T-cell (primary cell): Measurements from ENCODE around the gene HES3. TPM values are rescaled to one million over a fixed set of nuclear protein-coding genes. Genes with fewer than 3 reads are reported as not detected.

ENCODE experiments used
- ATAC-seq, 4 experiments: fragments of 200-7000 bp in 3 of 4; fragments of 150-1000 bp in 1 of 4; cut with Tn5 transposase; replicated peaks in 1 of 4; 1 replicate in 3 of 4; 2 replicates in 1 of 4; pipeline ENCODE4 v1.10.0; 2021; ENCODE audit warnings: moderate library complexity in 3 of 4, mild to moderate bottlenecking in 2 of 4, moderate number of reproducible peaks in 1 of 4
- CTCF ChIA-PET, 2 donors: fragments of 300-600 bp; sonication (Branson Sonifier 250); formaldehyde crosslinking; loops; one replicate each; lab custom pipeline; 2022; ENCODE audit warnings: antibody characterized with exemption in 2 of 2; lab: Charles Lee
- POLR2A ChIA-PET, 2 donors: fragments of 300-600 bp; sonication (Branson Sonifier 250); formaldehyde crosslinking; loops; one replicate each; lab custom pipeline; 2022; ENCODE audit warnings: antibody characterized with exemption in 2 of 2; lab: Charles Lee
- DNase-seq, 35 experiments: peaks; one replicate each; pipeline versions ENCODE4 v3.0.0 to v3.0.0-alpha.2; 2013 to 2023
- H3K27ac ChIP-seq: one replicate; pipeline ENCODE4 v1.5.1; 2013; ENCODE audit warnings: low read length
- H3K27me3 ChIP-seq, 2 experiments: replicated peaks in 1 of 2; 1 replicate in 1 of 2; 2 replicates in 1 of 2; pipeline versions ENCODE4 v1.6.1 to v1.7.0; 2013; ENCODE audit warnings: low read length in 1 of 2, mixed read lengths in 1 of 2; ENCODE audit not compliant: control insufficient read depth in 2 of 2, insufficient read depth in 2 of 2; ENCODE audit errors: extremely low read depth in 1 of 2
- H3K36me3 ChIP-seq, 2 donors: 1 replicate in 1 of 2; 2 replicates in 1 of 2; pipeline versions ENCODE4 v1.6.1 to v1.7.0; 2013; ENCODE audit warnings: low read length in 1 of 2; ENCODE audit not compliant: control insufficient read depth in 2 of 2, insufficient read depth in 1 of 2; ENCODE audit errors: extremely low read depth in 1 of 2
- H3K4me1 ChIP-seq, 2 experiments: 1 replicate in 1 of 2; 2 replicates in 1 of 2; pipeline versions ENCODE4 v1.6.1 to v1.7.0; 2013; ENCODE audit warnings: low read length in 2 of 2, mixed read lengths in 1 of 2; ENCODE audit not compliant: insufficient read depth in 2 of 2, control insufficient read depth in 1 of 2; ENCODE audit errors: extremely low read depth in 1 of 2
- H3K4me3 ChIP-seq, 2 donors: 1 replicate in 1 of 2; 2 replicates in 1 of 2; pipeline versions ENCODE4 v1.5.1 to v1.7.0; 2013; ENCODE audit warnings: mild to moderate bottlenecking in 2 of 2, low read length in 1 of 2, moderate library complexity in 1 of 2; ENCODE audit not compliant: control insufficient read depth in 1 of 2; ENCODE audit errors: extremely low read depth in 1 of 2
- H3K9me3 ChIP-seq: 2 replicates; pipeline ENCODE4 v1.7.0; 2013
- H3K27ac Mint-ChIP-seq, 2 donors: one replicate each; pipeline ENCODE4 v1.8.0; 2020 to 2021; ENCODE audit warnings: mild to moderate bottlenecking in 2 of 2, mixed read lengths in 2 of 2
- H3K27me3 Mint-ChIP-seq, 2 donors: one replicate each; pipeline ENCODE4 v1.8.0; 2021 to 2022; ENCODE audit warnings: mixed read lengths in 2 of 2
- H3K36me3 Mint-ChIP-seq: one replicate; pipeline ENCODE4 v1.8.0; 2021; ENCODE audit warnings: mixed read lengths
- H3K4me1 Mint-ChIP-seq, 3 donors: one replicate each; pipeline ENCODE4 v1.8.0; 2020 to 2022; ENCODE audit warnings: mixed read lengths in 3 of 3, mild to moderate bottlenecking in 1 of 3
- H3K4me3 Mint-ChIP-seq, 3 donors: one replicate each; pipeline ENCODE4 v1.8.0; 2020 to 2022; ENCODE audit warnings: mild to moderate bottlenecking in 3 of 3, mixed read lengths in 3 of 3, moderate library complexity in 3 of 3
- H3K9me3 Mint-ChIP-seq, 3 donors: one replicate each; pipeline ENCODE4 v1.8.0; 2020 to 2022; ENCODE audit warnings: mixed read lengths in 3 of 3
- WGBS: methylation state at CpG from one replicate; pipeline ENCODE4 v1.1.5; 2013; ENCODE audit warnings: missing lambda C conversion rate; ENCODE audit not compliant: insufficient coverage; 5-methylcytosine and 5-hydroxymethylcytosine counted together
- total RNA-seq, 35 experiments: library from RNA in 6 of 35; stranded (reverse) in 6 of 35; fragments of 120-200 nt in 1 of 35; gene quantifications; one replicate each; pipeline versions ENCODE4 v1.2.1 to v1.2.4 and lab custom pipeline; 2013 to 2026

The HES3 gene
- total RNA-seq, 5 donors from 2014 or later (not counting 1 experiment from before 2014, with no cell fraction given): not detected

- Histone ChIP-seq H3K4me1 (peaks cover 3 to 38% of the 10 kb centered on the region in 2 experiments), H3K36me3 (no peaks in the 10 kb centered on the region), H3K27me3 (peaks cover 21 to 89% of the 10 kb centered on the region in 2 experiments), H3K4me3 (no peak overlapping the region), H3K27ac (no peak overlapping the region), H3K9me3 (no peaks in the 10 kb centered on the region)
- H3K4me3 Mint-ChIP-seq: peak overlapping the region in 1 of 3 donors; percentile 37
- no peaks in the 10 kb centered on the region for H3K9me3 Mint-ChIP-seq
- H3K4me1 Mint-ChIP-seq: peaks cover 13 to 21% (median 13%) of the 10 kb centered on the region in 3 donors
- no peak for DNase-seq
- CTCF ChIA-PET: interaction anchor here (0.6 to 0.7 kb wide), 4 partner anchors 9 to 672 kb away, joined by 3 to 9 read pairs (median 4); partner anchors contain the start of gene ICMT (in 1 of the 2)
- H3K27ac Mint-ChIP-seq: no peak overlapping the region
- no peak for ATAC-seq
- 5% methylated on average over 9 of the region's 24 CpGs for WGBS
- peaks cover 36 to 68% of the 10 kb centered on the region in 2 donors for H3K27me3 Mint-ChIP-seq
- no peaks in the 10 kb centered on the region for H3K36me3 Mint-ChIP-seq
- POLR2A ChIA-PET: interaction anchor here in 1 of 2 donors (0.7 kb wide), 1 partner anchor 336 kb away, joined by 5 read pairs; no protein-coding TSS in a partner anchor
Observed at GRCh38 chr1:6244401-6245049, 546 bp downstream of the HES3 start.

GRCh38 chr1:6245086-6245868 is 1.3 kb downstream of the HES3 start:
- Histone ChIP-seq H3K4me1 (peaks cover 3 to 38% of the 10 kb centered on the region in 2 experiments), H3K4me3 (no peak overlapping the region), H3K27ac (no peak overlapping the region), H3K36me3 (no peaks in the 10 kb centered on the region), H3K27me3 (peaks cover 18 to 88% of the 10 kb centered on the region in 2 experiments), H3K9me3 (no peaks in the 10 kb centered on the region)
- 2% methylated on average over 56 of the region's 79 CpGs for WGBS
- DNase-seq (peak; percentile 45 to 90 (median 66)), ATAC-seq (peak; percentile 70 to 79 (median 74))
- CTCF ChIA-PET: interaction anchor here (0.6 to 0.7 kb wide), 4 partner anchors 10 to 136 kb away, joined by 3 to 9 read pairs (median 4); partner anchors contain the start of gene ICMT (in 1 of the 2)
- H3K27ac Mint-ChIP-seq: no peak overlapping the region
- no peaks in the 10 kb centered on the region for H3K36me3 Mint-ChIP-seq
- no peaks in the 10 kb centered on the region for H3K9me3 Mint-ChIP-seq
- H3K27me3 Mint-ChIP-seq: peaks cover 32 to 65% of the 10 kb centered on the region in 2 donors
- POLR2A ChIA-PET: no interaction called here
- H3K4me1 Mint-ChIP-seq: peaks cover 13 to 24% (median 13%) of the 10 kb centered on the region in 3 donors
- peak overlapping the region in 1 of 3 donors; percentile 37 for H3K4me3 Mint-ChIP-seq

- no peak overlapping the region for H3K4me3 ChIP-seq
- no peaks in the 10 kb centered on the region for H3K36me3 Mint-ChIP-seq
- no peaks in the 10 kb centered on the region for H3K36me3 ChIP-seq
- peak in 13 of 35 experiments; percentile 18 to 51 (median 29) for DNase-seq
- peaks cover 13 to 24% (median 13%) of the 10 kb centered on the region in 3 donors for H3K4me1 Mint-ChIP-seq
- no peak overlapping the region for H3K27ac Mint-ChIP-seq
- H3K27ac ChIP-seq: no peak overlapping the region
- ChIA-PET POLR2A (no interaction called here), CTCF (interaction anchor here (0.5 to 2.0 kb wide), 9 partner anchors 39 to 296 kb away, joined by 3 to 8 read pairs (median 4); no protein-coding TSS in a partner anchor)
- peak in 1 of 4 experiments; percentile 33 for ATAC-seq
- peak overlapping the region in 1 of 3 donors; percentile 78 for H3K4me3 Mint-ChIP-seq
- H3K27me3 Mint-ChIP-seq: peaks cover 35 to 66% of the 10 kb centered on the region in 2 donors
- peaks cover 3 to 38% of the 10 kb centered on the region in 2 experiments for H3K4me1 ChIP-seq
- H3K9me3 Mint-ChIP-seq: no peaks in the 10 kb centered on the region
- H3K9me3 ChIP-seq: no peaks in the 10 kb centered on the region
- H3K27me3 ChIP-seq: peaks cover 14 to 86% of the 10 kb centered on the region in 2 experiments
- WGBS: 11% methylated on average over 48 of the region's 49 CpGs
Observed at GRCh38 chr1:6245869-6246496, 2.0 kb downstream of the HES3 start.

GRCh38 chr1:6246497-6247467 is 2.8 kb downstream of the HES3 start:
- Mint-ChIP-seq H3K36me3 (no peaks in the 10 kb centered on the region), H3K4me1 (peaks cover 5 to 17% (median 10%) of the 10 kb centered on the region in 3 donors), H3K4me3 (peak overlapping the region; percentile 49 to 78 (median 64)), H3K27ac (peak overlapping the region in 1 of 2 donors; percentile 63), H3K9me3 (no peaks in the 10 kb centered on the region), H3K27me3 (peaks cover 32 to 65% of the 10 kb centered on the region in 2 donors)
- DNase-seq (peak; percentile 36 to 89 (median 71)), ATAC-seq (peak; percentile 64 to 78 (median 73))
- peaks cover 3 to 34% of the 10 kb centered on the region in 2 experiments for H3K4me1 ChIP-seq
- H3K4me3 ChIP-seq: no peak overlapping the region
- CTCF ChIA-PET: interaction anchor here (0.5 to 2.0 kb wide), 11 partner anchors 96 to 295 kb away, joined by 3 to 8 read pairs (median 3); no protein-coding TSS in a partner anchor
- WGBS: 8% methylated on average over 17 of the region's 30 CpGs
- POLR2A ChIA-PET: no interaction called here
- no peaks in the 10 kb centered on the region for H3K36me3 ChIP-seq
- H3K9me3 ChIP-seq: no peaks in the 10 kb centered on the region
- peaks cover 14 to 86% of the 10 kb centered on the region in 2 experiments for H3K27me3 ChIP-seq
- H3K27ac ChIP-seq: no peak overlapping the region

GRCh38 chr1:6247651-6248050 is 3.7 kb downstream of the HES3 start:
- WGBS: 51% methylated on average over 2 of the region's 5 CpGs
- no peak overlapping the region for H3K4me3 Mint-ChIP-seq
- H3K4me1 Mint-ChIP-seq: peaks cover 5 to 17% (median 10%) of the 10 kb centered on the region in 3 donors
- Histone ChIP-seq H3K4me1 (peaks cover 2 to 31% of the 10 kb centered on the region in 2 experiments), H3K27me3 (peaks cover 14 to 87% of the 10 kb centered on the region in 2 experiments), H3K9me3 (no peaks in the 10 kb centered on the region), H3K36me3 (no peaks in the 10 kb centered on the region), H3K4me3 (no peak overlapping the region), H3K27ac (no peak overlapping the region)
- CTCF ChIA-PET: interaction anchor here (0.6 to 2.0 kb wide), 5 partner anchors 95 to 241 kb away, joined by 3 to 8 read pairs (median 4); no protein-coding TSS in a partner anchor
- H3K36me3 Mint-ChIP-seq: no peaks in the 10 kb centered on the region
- ATAC-seq (no peak), DNase-seq (no peak)
- no peak overlapping the region for H3K27ac Mint-ChIP-seq
- POLR2A ChIA-PET: no interaction called here
- H3K9me3 Mint-ChIP-seq: no peaks in the 10 kb centered on the region
- peaks cover 32 to 72% of the 10 kb centered on the region in 2 donors for H3K27me3 Mint-ChIP-seq
